ENCODE results near the gene RBM12.

RBM12 gene

DNA sequence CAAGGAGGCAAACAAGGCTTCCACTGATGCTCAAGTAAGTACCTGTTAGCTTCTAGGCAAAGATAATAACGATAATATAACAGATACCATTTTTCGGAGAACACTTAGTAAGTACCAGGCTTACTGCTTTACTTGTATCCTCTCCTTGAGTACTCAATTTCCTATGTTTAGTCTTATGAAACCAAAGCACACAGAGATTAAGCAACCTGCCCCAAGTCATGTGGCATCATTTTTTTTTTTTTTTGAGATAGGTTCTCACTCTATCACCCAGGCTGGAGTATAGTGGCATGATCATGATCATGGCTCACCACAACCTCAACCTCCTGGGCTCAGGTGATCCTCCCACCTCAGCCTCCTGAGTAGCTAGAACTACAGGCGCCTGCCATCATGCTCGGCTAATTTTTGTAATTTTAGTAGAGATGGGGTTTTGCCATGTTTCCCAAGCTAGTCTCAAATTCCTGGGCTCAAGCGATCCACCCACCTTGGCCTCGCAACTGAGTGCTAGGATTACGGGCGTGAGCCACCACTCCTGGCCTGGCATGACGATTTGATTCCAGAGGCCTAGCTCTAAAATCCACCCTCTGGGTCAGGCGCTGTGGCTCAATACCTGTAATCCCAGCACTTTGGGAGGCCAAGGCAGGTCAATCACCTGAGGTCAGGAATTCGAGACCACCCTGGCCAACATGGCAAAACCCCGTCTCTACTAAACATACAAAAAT is 35.1 kb downstream of the RBM12 start:
- TF ChIP-seq POLR2A (IDR thresholded peaks at IDR 0.05; ENCODE audit: low read length) (no peak), GATA1 (IDR thresholded peaks at IDR 0.05; ENCODE audit: low read depth, low read length) (no peak)
- DNase-seq: no peak

DNA sequence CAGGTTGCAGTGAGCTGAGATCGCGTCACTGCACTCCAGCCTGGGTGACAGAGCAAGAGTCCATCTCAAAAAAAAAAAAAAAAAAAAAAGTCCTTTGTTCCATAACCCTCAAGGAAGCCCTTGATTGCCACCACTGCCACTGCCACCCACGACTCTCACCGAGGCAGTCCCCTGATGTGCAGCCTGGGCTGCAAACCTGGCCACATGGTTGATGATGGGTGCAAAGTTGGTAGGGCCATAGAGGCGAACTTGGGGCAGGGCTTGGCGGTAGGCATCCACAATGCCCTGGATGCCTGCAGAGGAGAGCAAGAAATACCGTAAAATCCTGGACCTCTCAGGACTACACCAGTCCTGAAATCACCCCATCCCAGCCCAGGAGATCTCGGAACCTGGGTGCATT is 37.6 kb downstream of the RBM12 start:
- no peak for TF ChIP-seq GATA1 (IDR thresholded peaks at IDR 0.05; ENCODE audit: low read depth, low read length)
- no peak for DNase-seq

DNA sequence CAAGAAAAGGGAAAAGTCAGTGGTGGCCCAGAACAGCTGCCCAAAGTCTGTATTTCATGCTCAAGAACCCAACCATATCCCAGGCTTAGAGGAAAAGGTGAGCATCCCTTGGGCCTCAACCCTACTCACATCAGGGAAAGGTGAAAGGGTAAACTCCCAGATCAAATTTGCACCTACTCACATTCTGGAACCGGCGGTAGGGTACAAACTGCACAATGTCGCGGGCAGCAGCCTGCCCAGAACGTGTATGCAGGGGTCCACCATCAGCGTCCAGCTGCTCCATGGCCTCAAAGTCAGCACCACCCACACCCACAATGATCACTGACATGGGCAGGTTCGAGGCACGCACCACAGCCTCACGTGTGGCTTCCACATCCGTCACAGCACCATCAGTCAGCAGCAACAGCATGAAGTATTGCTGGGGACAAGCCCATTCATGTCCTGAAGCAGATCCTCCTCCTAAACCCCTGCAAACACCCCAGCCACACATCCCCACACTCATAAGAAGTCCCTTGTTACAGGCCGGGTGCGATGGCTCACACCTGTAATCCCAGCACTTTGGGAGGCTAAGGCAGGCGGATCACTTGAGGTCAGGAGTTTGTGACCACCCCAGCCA is 38.2 kb downstream of the RBM12 start:
- no peak for DNase-seq
- TF ChIP-seq GATA1 (IDR thresholded peaks at IDR 0.05; ENCODE audit: low read depth, low read length) (no peak), POLR2A (IDR thresholded peaks at IDR 0.05; ENCODE audit: low read length) (no peak)

DNA sequence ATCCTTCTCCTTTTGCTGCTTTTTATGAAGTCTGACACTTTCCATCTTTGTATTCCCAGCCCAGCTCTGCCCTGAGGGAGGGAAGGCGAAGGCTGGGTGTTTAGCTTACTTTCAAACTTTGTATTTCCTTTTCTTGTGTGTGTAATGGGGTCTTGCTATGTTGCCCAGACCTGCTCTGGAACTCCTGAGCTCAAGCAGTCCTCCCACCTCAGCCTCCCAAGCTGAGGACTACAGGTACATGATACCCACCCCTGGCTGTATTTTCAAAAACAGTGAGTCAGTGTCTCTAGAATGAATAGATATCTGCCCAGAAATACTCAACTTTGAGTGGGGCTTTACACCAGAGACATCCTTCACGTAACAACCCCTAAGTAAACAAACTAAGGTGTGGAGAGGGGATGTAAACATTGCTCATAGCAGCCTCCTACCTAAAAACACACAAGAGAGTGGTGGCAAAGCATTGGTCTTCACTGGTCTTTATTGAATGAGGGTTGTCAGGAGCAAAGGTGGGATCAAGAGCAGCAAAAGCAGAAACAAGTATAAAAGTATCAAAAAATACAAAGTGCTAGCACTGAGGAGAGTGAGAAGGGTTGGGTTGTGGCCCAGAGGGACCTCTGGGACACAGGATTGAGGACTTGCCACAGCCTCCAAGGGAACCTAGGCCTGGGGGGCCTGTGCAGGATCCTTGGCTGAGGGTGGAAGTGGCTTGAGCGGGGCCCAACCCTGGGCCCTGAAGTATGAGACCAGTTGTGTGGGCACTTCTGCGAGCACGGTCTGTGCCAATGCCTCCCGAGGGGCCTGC is 38.9 kb downstream of the RBM12 start:
- no peak for DNase-seq
- no peak for TF ChIP-seq GATA1 (IDR thresholded peaks at IDR 0.05; ENCODE audit: low read depth, low read length)
- TF ChIP-seq POLR2A (IDR thresholded peaks at IDR 0.05; ENCODE audit: low read length): no peak

DNA sequence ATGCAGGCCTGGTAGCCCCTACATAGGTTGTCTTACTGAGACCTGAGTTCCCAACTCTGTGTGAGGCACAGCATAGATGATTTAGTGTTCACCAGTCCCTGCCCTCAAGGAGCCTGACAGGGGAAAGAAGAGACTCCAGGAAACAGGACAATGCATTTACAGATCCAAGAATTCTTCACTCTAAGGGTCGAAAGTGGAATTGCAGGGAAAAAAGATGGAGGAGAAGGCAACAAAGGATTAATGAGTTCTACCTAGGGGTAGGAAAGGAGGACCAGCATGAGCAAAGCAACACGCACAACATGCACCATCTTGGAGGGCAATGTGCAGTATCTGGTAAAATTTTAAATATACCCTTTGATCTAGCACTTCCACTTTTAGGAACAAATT is 43.1 kb downstream of the RBM12 start:
- TF ChIP-seq POLR2A (IDR thresholded peaks at IDR 0.05; ENCODE audit: low read length) (no peak), GATA1 (IDR thresholded peaks at IDR 0.05; ENCODE audit: low read depth, low read length) (no peak)
- DNase-seq: no peak

DNA sequence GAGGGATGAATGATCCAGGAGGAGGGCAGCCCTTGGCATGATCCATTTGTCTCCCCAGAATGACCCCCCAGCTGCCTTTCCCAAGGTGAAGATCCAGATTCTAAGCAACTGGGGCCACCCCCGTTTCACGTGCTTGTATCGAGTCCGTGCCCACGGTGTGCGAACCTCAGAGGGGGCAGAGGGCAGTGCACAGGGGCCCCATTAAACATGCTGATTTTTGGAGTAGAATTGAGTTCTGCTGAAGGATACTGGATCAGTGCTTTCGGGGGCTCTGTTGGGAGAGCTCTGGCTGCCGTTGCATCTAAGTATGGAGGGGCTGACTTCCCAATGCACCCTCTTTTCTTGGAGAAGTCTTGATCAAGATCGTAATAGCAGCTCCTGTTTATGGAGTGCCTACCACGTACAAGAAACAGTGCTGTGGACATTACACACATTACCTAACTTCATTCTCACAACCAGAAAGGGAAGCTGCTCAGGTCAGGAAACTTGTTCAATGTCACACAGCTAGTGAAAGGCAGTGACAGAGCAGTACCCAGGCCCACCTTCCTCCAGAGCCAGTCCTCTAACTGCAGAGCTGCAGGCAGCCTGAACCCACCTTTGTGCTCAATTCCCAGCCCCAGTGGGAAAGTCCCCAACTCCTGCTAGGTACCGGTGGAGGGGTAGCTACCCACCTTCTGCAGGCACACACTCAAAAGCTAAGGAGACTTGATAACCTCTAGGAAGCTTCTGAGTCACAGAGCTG is 43.7 kb downstream of the RBM12 start:
- DNase-seq: no peak
- no peak for TF ChIP-seq GATA1 (IDR thresholded peaks at IDR 0.05; ENCODE audit: low read depth, low read length)
- no peak for TF ChIP-seq POLR2A (IDR thresholded peaks at IDR 0.05; ENCODE audit: low read length)

DNA sequence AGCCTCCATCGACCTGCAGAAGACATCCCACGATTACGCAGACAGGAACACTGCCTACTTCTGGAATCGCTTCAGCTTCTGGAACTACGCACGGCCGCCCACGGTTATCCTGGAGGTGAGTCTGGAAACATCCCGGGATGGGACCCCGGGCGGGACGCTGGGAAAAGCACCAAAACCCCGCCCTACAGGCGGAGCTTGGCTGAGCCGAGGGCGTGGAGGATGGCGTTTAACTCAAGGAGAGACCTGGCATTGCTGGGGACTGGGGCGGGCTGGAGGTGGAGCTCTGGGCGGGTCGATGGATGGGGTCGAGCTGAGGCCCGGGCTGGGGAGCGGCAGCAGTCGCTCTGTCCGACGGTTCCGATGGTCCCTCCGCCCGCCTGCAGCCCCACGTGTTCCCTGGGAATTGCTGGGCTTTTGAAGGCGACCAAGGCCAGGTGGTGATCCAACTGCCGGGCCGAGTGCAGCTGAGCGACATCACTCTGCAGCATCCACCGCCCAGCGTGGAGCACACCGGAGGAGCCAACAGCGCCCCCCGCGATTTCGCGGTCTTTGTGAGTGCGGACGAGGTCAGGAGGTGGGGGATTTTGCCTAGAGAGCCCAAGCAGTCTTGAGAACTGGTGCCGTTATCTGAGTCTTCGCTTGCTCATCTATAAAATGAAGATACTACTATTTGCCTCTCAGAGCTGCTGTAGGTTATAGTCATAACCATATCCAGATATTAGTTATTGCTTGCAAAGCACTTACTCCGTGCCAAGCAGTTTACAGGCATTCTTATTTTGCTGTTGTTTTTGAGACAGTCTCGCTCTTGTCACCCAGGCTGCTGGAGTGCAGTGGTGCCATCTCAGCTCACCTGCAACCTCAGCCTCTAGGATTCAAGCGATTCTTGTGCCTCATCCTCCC is 45.3 kb downstream of the RBM12 start:
- peak; percentile 75 to 79 for DNase-seq
- TF ChIP-seq GATA1 (IDR thresholded peaks at IDR 0.05; ENCODE audit: low read depth, low read length) (no peak), POLR2A (IDR thresholded peaks at IDR 0.05; ENCODE audit: low read length) (peak; percentile 17)

DNA sequence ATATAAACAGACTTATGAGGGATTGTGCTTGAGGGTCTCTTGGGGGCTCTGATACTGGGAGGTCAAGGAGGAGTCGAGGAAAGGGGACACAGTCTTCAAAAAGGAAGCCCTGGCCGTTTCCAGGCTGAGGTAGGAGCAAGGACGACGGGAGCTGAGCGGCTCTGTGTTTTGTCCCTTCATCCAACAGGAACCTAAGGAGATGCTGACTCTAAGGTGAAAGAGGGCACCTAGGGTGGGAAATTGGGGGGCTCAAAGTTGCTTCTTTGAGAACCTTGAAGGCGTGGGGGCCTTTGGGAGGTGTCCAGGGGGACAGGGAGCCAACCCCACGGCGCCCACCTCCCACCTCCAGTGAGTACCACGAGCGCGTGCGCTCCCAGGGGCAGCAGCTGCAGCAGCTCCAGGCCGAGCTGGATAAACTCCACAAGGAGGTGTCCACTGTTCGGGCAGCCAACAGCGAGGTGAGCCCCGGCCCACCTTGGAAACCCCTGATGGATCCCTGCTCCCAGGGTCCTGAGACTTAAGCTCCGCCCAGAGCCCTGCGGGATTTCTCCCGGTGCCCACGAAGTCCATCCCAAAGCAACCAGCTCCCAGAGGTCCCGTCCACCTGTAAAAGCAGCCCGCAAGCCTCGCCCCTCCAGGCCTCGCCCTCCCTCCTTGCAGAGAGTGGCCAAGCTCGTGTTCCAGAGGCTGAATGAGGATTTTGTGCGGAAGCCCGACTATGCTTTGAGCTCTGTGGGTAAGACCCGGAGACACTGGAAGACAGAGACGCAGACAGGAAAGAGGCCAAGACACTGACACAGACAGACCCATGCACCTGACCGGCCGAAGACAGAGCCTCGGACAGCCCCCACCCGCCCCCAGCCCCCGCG is 46.2 kb downstream of the RBM12 start:
- peak; percentile 29 to 43 for DNase-seq
- TF ChIP-seq POLR2A (IDR thresholded peaks at IDR 0.05; ENCODE audit: low read length): no peak
- no peak for TF ChIP-seq GATA1 (IDR thresholded peaks at IDR 0.05; ENCODE audit: low read depth, low read length)

DNA sequence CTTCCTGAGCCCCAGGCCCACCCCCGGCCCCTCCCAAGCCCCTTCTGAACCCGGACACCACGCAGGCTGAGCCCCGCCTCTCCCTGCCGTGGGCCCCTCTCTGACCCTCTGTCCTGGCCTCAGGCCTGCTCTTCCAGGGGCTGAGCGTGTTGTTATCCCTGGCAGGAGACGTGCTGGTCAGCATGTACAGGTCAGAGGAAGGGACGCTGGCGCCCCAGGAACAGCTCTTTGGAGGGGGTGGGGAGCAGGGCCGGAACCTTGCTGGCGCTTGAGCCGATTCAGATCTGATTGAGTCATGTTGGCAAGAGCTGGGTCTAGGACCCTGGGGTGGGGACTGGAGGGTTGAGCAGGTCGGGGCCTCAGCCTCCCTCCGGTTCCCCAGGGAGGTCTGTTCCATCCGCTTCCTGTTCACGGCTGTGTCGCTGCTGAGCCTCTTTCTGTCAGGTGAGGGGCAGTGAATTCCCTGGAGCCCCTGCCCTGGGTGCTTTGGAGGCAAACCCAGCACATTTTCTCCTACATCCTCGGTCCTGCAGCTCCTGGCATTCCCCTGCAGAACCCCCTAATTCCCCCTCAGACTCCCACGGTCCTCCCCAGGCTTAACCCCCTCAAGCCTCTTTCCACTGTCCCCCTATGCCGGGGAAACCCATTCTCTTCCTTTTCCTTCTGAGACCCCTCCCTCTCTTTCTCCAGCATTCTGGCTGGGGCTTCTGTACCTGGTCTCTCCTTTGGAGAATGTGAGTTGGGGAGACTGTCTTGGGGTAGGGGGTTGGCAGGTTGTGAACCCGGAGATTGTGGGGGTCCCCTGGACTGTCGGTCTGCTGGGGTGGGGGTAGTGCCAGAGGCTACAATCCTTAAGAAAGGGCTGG is 47.1 kb downstream of the RBM12 start:
- peak; percentile 67 for DNase-seq
- TF ChIP-seq GATA1 (IDR thresholded peaks at IDR 0.05; ENCODE audit: low read depth, low read length) (no peak), POLR2A (IDR thresholded peaks at IDR 0.05; ENCODE audit: low read length) (no peak)

DNA sequence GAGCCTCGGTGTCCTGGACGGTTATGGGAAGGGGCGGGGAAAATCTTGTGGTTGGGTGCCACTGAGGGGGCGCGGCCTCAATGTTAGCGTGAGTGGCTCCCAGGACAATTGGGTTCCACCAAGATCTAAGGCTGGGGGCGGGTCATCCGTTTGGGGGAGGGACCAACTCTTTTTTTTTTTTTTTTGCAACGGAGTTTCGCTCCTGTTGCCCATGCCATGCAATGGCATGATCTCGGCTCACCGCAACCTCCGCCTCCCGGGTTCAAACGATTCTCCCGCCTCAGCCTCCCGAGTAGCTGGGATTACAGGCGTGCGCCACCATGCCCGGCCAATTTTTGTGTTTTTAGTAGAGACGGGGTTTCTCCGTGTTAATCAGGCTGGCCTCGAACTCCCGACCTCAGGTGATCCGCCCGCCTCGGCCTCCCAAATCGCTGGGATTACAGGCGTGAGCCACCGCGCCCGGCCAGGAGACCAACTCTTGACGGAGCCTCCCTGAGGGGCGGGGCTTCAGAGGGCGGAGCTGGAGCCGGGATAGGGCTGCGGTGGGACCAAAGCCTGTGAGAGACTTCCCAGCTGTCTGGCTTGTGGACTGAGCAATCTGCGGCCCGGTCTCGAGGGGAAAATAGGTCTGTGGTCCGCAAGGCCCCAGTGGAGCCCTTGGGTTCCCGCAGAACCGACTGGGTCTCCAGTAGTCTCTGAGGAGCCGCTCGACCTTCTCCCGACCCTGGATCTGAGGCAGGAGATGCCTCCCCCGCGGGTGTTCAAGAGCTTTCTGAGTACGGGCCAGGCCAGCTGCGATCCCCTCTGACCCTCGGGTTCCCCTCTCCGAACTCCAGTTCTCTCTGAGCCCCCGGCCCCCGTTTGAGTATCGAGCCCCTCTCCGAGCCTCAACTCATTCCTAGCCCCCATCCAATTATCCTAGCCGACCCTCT is 48.0 kb downstream of the RBM12 start:
- TF ChIP-seq POLR2A (IDR thresholded peaks at IDR 0.05; ENCODE audit: low read length) (no peak), GATA1 (IDR thresholded peaks at IDR 0.05; ENCODE audit: low read depth, low read length) (no peak)
- DNase-seq: peak; percentile 71 to 75
